Fibroblast of lung (primary cell): ENCODE data around the gene RIMS1. TPM values are rescaled to one million over a fixed set of nuclear protein-coding genes. Genes with fewer than 3 reads are reported as not detected.
A peak's percentile ranks its signal among the peaks of the same experiment; 100 is the strongest.

Experiments used
- DNase-seq, 2 donors: peaks; one replicate each; pipeline versions ENCODE4 v3.0.0 to v3.0.0-alpha.2; 2010; ENCODE audit warnings: low read depth in 2 of 2
- H2AFZ ChIP-seq: 2 replicates; pipeline ENCODE4 v1.5.1; 2012; ENCODE audit warnings: low read length, control low read depth, inconsistent platforms
- H3K27ac ChIP-seq: 2 replicates; pipeline ENCODE4 v1.5.1; 2011; ENCODE audit warnings: low read length, control low read depth; ENCODE audit not compliant: insufficient read depth
- H3K27me3 ChIP-seq: 2 replicates; pipeline ENCODE4 v1.5.1; 2011; ENCODE audit warnings: mild to moderate bottlenecking, low read length; ENCODE audit not compliant: control insufficient read depth, insufficient read depth
- H3K36me3 ChIP-seq: 2 replicates; pipeline ENCODE4 v1.5.1; 2011; ENCODE audit warnings: low read length; ENCODE audit not compliant: control insufficient read depth, insufficient read depth
- H3K4me1 ChIP-seq: 2 replicates; pipeline ENCODE4 v1.5.1; 2011; ENCODE audit warnings: low read length; ENCODE audit not compliant: control insufficient read depth, insufficient read depth; ENCODE audit errors: extremely low read depth
- H3K4me2 ChIP-seq: 2 replicates; pipeline ENCODE4 v1.5.1; 2011; ENCODE audit warnings: low read length, control low read depth; ENCODE audit not compliant: insufficient read depth; ENCODE audit errors: extremely low read depth
- H3K4me3 ChIP-seq, 4 experiments: fragments of 200-600 bp in 1 of 4; sonication (generic) in 1 of 4; replicated peaks in 1 of 4; 2 replicates each; pipeline ENCODE4 v1.5.1; 2011 to 2016; ENCODE audit warnings: low read length in 4 of 4, low read depth in 3 of 4, mild to moderate bottlenecking in 3 of 4, control low read depth in 2 of 4, inconsistent platforms in 1 of 4, mixed read lengths in 1 of 4; ENCODE audit not compliant: insufficient read depth in 1 of 4; ENCODE audit errors: control extremely low read depth in 1 of 4
- H3K79me2 ChIP-seq: 2 replicates; pipeline ENCODE4 v1.5.1; 2012; ENCODE audit warnings: mild to moderate bottlenecking, low read length, inconsistent platforms; ENCODE audit not compliant: control insufficient read depth, insufficient read depth
- H3K9ac ChIP-seq: 2 replicates; pipeline ENCODE4 v1.5.1; 2011; ENCODE audit warnings: mild to moderate bottlenecking, low read length, control low read depth; ENCODE audit not compliant: insufficient read depth
- H3K9me3 ChIP-seq: 2 replicates; pipeline ENCODE4 v1.5.1; 2012; ENCODE audit warnings: low read depth, low read length; ENCODE audit not compliant: control insufficient read depth, insufficient read depth
- H4K20me1 ChIP-seq: 2 replicates; pipeline ENCODE4 v1.5.1; 2011; ENCODE audit warnings: low read length; ENCODE audit not compliant: control insufficient read depth, insufficient read depth; ENCODE audit errors: extremely low read depth
- CTCF ChIP-seq, 2 donors: IDR thresholded peaks in 1 of 2; conservative IDR thresholded peaks in 1 of 2; 1 replicate in 1 of 2; 2 replicates in 1 of 2; pipeline ENCODE4 v1.5.1; 2011 to 2012; ENCODE audit warnings: low read length in 2 of 2, control low read depth in 1 of 2, inconsistent platforms in 1 of 2, low read depth in 1 of 2, mild to moderate bottlenecking in 1 of 2
- EZH2 ChIP-seq: IDR thresholded peaks from 2 replicates; pipeline ENCODE4 v1.5.1; 2012; ENCODE audit warnings: low read length, control low read depth, mild to moderate bottlenecking; ENCODE audit errors: missing control alignments
- polyA plus RNA-seq, 2 donors: library from polyadenylated mRNA; depleted of rRNA in 1 of 2; stranded (reverse) in 1 of 2; unstranded in 1 of 2; fragments of >200 nt; gene quantifications; 2 replicates each; pipeline ENCODE4 v1.2.1, GENCODE V29; 2011 to 2012; ENCODE audit warnings: missing spikeins in 1 of 2
- total RNA-seq: library from RNA; depleted of rRNA; stranded (reverse); fragments of >200 nt; gene quantifications from 2 replicates; pipeline ENCODE4 v1.2.1, GENCODE V29; 2014

RIMS1 gene
- total and polyA plus RNA-seq, 2 donors (not counting 1 experiment from before 2014, with no cell fraction given), result 1.1 to 2.3 TPM

GRCh38 chr6:72406517-72406916, 520.2 kb downstream of the RIMS1 start:
- Histone ChIP-seq H3K9me3 (no peaks in the 10 kb centered on the region), H4K20me1 (no peaks in the 10 kb centered on the region), H3K4me1 (no peaks in the 10 kb centered on the region), H3K4me2 (no peak overlapping the region), H3K27ac (no peak overlapping the region), H3K9ac (no peak overlapping the region), H2AFZ (no peak overlapping the region), H3K36me3 (no peaks in the 10 kb centered on the region), H3K4me3 (no peak overlapping the region), H3K27me3 (no peaks in the 10 kb centered on the region), H3K79me2 (no peaks in the 10 kb centered on the region)
- DNase-seq, result no peak
- TF ChIP-seq EZH2, result no peak
- no peak for TF ChIP-seq CTCF (conservative IDR thresholded peaks at IDR 0.05 in 1 of 2, IDR thresholded peaks at IDR 0.05 in 1 of 2; ENCODE audit: low read depth in 1 of 2, low read length in 2 of 2)

GRCh38 chr6:72410769-72411168, 524.4 kb downstream of the RIMS1 start:
- H3K79me2 ChIP-seq, result no peaks in the 10 kb centered on the region
- no peaks in the 10 kb centered on the region for H3K27me3 ChIP-seq
- no peak overlapping the region for H3K9ac ChIP-seq
- H3K27ac ChIP-seq, result no peak overlapping the region
- H3K9me3 ChIP-seq, result no peaks in the 10 kb centered on the region
- TF ChIP-seq EZH2, result no peak
- no peak for TF ChIP-seq CTCF (conservative IDR thresholded peaks at IDR 0.05 in 1 of 2, IDR thresholded peaks at IDR 0.05 in 1 of 2; ENCODE audit: low read depth in 1 of 2, low read length in 2 of 2)
- no peak overlapping the region for H2AFZ ChIP-seq
- no peaks in the 10 kb centered on the region for H4K20me1 ChIP-seq
- no peaks in the 10 kb centered on the region for H3K36me3 ChIP-seq
- no peaks in the 10 kb centered on the region for H3K4me1 ChIP-seq
- H3K4me2 ChIP-seq, result no peak overlapping the region
- H3K4me3 ChIP-seq, result no peak overlapping the region
- no peak for DNase-seq

- peak; percentile 63 to 85 for DNase-seq
- H3K79me2 ChIP-seq, result no peaks in the 10 kb centered on the region
- no peak overlapping the region for H3K4me3 ChIP-seq
- no peaks in the 10 kb centered on the region for H4K20me1 ChIP-seq
- no peaks in the 10 kb centered on the region for H3K36me3 ChIP-seq
- TF ChIP-seq EZH2 (no peak), CTCF (conservative IDR thresholded peaks at IDR 0.05 in 1 of 2, IDR thresholded peaks at IDR 0.05 in 1 of 2; ENCODE audit: low read depth in 1 of 2, low read length in 2 of 2) (peak; percentile 100)
- no peak overlapping the region for H3K9ac ChIP-seq
- no peaks in the 10 kb centered on the region for H3K4me1 ChIP-seq
- H3K27ac ChIP-seq, result no peak overlapping the region
- no peak overlapping the region for H3K4me2 ChIP-seq
- H3K9me3 ChIP-seq, result no peaks in the 10 kb centered on the region
- H2AFZ ChIP-seq, result no peak overlapping the region
- H3K27me3 ChIP-seq, result no peaks in the 10 kb centered on the region
Observed at GRCh38 chr6:72411872-72412708, 525.7 kb downstream of the RIMS1 start.
